SK-N-SH (cell line): ENCODE results near the gene KIF21B. TPM values are rescaled to one million over a fixed set of nuclear protein-coding genes. Genes with fewer than 3 reads are reported as not detected.

ENCODE experiments used
- CTCF ChIA-PET: fragments of 300-600, 350-600 bp; formaldehyde crosslinking; extraction: SDS; loops from one replicate; lab custom pipeline; 2021; lab: Yijun Ruan, JAX
- POLR2A ChIA-PET: fragments of 350-600 bp; sonication (Branson Sonifier 250); formaldehyde crosslinking; extraction: SDS; loops from one replicate; lab custom pipeline; 2020; ENCODE audit warnings: antibody characterized with exemption, inconsistent platforms; lab: Yijun Ruan, JAX
- DNase-seq: peaks from one replicate; pipeline ENCODE4 v3.0.0; 2012
- H2AFZ ChIP-seq: fragments of 200-600 bp; sonication (generic); 2 replicates; pipeline ENCODE4 v1.8.1; 2016; ENCODE audit warnings: antibody characterized with exemption, mild to moderate bottlenecking, low read depth
- H3F3A ChIP-seq: fragments of 200-600 bp; sonication (generic); replicated peaks from 2 replicates; pipeline ENCODE3; 2016; ENCODE audit warnings: antibody characterized with exemption, mild to moderate bottlenecking; ENCODE audit not compliant: insufficient read depth
- H3K27ac ChIP-seq, 2 experiments: fragments of 200-500 bp in 1 of 2; fragments of 200-600 bp in 1 of 2; sonication (Bioruptor generic) in 1 of 2; sonication (generic), shearing (Covaris generic) in 1 of 2; 2 replicates each; pipeline versions ENCODE4 v1.5.1 to v1.6.1; 2014 to 2016; ENCODE audit warnings: low read depth in 2 of 2, inconsistent platforms in 1 of 2, low read length in 1 of 2, mild to moderate bottlenecking in 1 of 2, mixed read lengths in 1 of 2
- H3K27me3 ChIP-seq: fragments of 200-600 bp; sonication (generic), shearing (Covaris generic); 2 replicates; pipeline ENCODE4 v1.6.1; 2016; ENCODE audit warnings: mixed run types; ENCODE audit not compliant: insufficient read depth
- H3K36me3 ChIP-seq, 2 experiments: fragments of 200-500 bp in 1 of 2; fragments of 200-600 bp in 1 of 2; sonication (Bioruptor generic) in 1 of 2; sonication (generic) in 1 of 2; replicated peaks in 1 of 2; 2 replicates each; pipeline versions ENCODE3 to v1.5.1; 2014 to 2016; ENCODE audit warnings: low read length in 1 of 2, mild to moderate bottlenecking in 1 of 2; ENCODE audit not compliant: insufficient read depth in 2 of 2, control insufficient read depth in 1 of 2
- H3K4me1 ChIP-seq, 2 experiments: fragments of 200-500 bp in 1 of 2; fragments of 200-600 bp in 1 of 2; sonication (Bioruptor generic) in 1 of 2; sonication (generic), shearing (Covaris generic) in 1 of 2; 2 replicates each; pipeline versions ENCODE4 v1.5.1 to v1.6.1; 2014 to 2016; ENCODE audit warnings: low read depth in 1 of 2, low read length in 1 of 2, mixed run types in 1 of 2; ENCODE audit not compliant: insufficient read depth in 2 of 2, control insufficient read depth in 1 of 2
- H3K4me2 ChIP-seq: fragments of 200-600 bp; sonication (generic), shearing (Covaris generic); 2 replicates; pipeline ENCODE4 v1.6.1; 2017; ENCODE audit warnings: mixed run types
- H3K4me3 ChIP-seq, 2 experiments: fragments of 200-500 bp in 1 of 2; fragments of 200-600 bp in 1 of 2; sonication (Bioruptor generic) in 1 of 2; sonication (generic), shearing (Covaris generic) in 1 of 2; 2 replicates each; pipeline versions ENCODE4 v1.5.1 to v1.8.1; 2014 to 2016; ENCODE audit warnings: low read depth in 2 of 2, inconsistent platforms in 1 of 2, low read length in 1 of 2, mild to moderate bottlenecking in 1 of 2, mixed read lengths in 1 of 2, moderate library complexity in 1 of 2
- H3K79me2 ChIP-seq: fragments of 200-600 bp; sonication (generic); 2 replicates; pipeline ENCODE4 v1.8.1; 2017; ENCODE audit warnings: mild to moderate bottlenecking; ENCODE audit not compliant: insufficient read depth
- H3K9ac ChIP-seq: fragments of 200-600 bp; sonication (generic); 2 replicates; pipeline ENCODE4 v1.6.1; 2017; ENCODE audit warnings: mixed run types
- H3K9me2 ChIP-seq: fragments of 200-600 bp; sonication (generic); 2 replicates; pipeline ENCODE4 v1.6.1; 2017; ENCODE audit warnings: mixed run types
- H3K9me3 ChIP-seq: fragments of 200-600 bp; sonication (generic); 2 replicates; pipeline ENCODE4 v1.6.1; 2017; ENCODE audit warnings: mixed run types, mild to moderate bottlenecking, moderate library complexity
- H4K20me1 ChIP-seq: fragments of 200-600 bp; sonication (generic); 2 replicates; pipeline ENCODE4 v1.6.1; 2017; ENCODE audit warnings: mild to moderate bottlenecking, mixed run types; ENCODE audit not compliant: insufficient read depth
- CHD2 ChIP-seq: fragments of 150-350 bp; IDR thresholded peaks from 2 replicates; pipeline ENCODE4 v1.6.1; 2018; ENCODE audit warnings: low read length; ENCODE audit not compliant: partially characterized antibody
- FOSL2 ChIP-seq: IDR thresholded peaks from 2 replicates; pipeline ENCODE4 v1.4.0; 2012; ENCODE audit warnings: low read depth, mild to moderate bottlenecking, moderate library complexity, borderline replicate concordance
- MAX ChIP-seq: IDR thresholded peaks from 2 replicates; pipeline ENCODE4 v1.4.0; 2012; ENCODE audit warnings: low read depth
- NFIC ChIP-seq: IDR thresholded peaks from 2 replicates; pipeline ENCODE4 v1.4.0; 2012; ENCODE audit warnings: borderline replicate concordance
- PBX3 ChIP-seq: IDR thresholded peaks from 2 replicates; pipeline ENCODE4; 2012
- SIN3A ChIP-seq: IDR thresholded peaks from 2 replicates; pipeline ENCODE4 v1.6.1; 2012; ENCODE audit warnings: low read depth, mild to moderate bottlenecking, low read length, moderate library complexity, borderline replicate concordance
- USF1 ChIP-seq: IDR thresholded peaks from 2 replicates; pipeline ENCODE4 v1.4.0; 2012; ENCODE audit warnings: low read depth, borderline replicate concordance
- USF2 ChIP-seq: fragments of 150-350 bp; IDR thresholded peaks from 2 replicates; pipeline ENCODE4 v1.6.1; 2017; ENCODE audit warnings: antibody characterized with exemption, low read length, low read depth, borderline replicate concordance
- YY1 ChIP-seq: IDR thresholded peaks from 2 replicates; pipeline ENCODE4 v1.4.0; 2012; ENCODE audit warnings: low read depth, mild to moderate bottlenecking
- WGBS: methylation state at CpG from one replicate; pipeline ENCODE4 v1.1.6; 2017; ENCODE audit warnings: low lambda C conversion rate; 5-methylcytosine and 5-hydroxymethylcytosine counted together
- polyA plus RNA-seq, 3 experiments: library from polyadenylated mRNA; depleted of rRNA; stranded (reverse); fragments of >200 nt; gene quantifications; 2 replicates each; pipeline ENCODE4 v1.2.3, GENCODE V29; 2012

Gene KIF21B
- polyA plus RNA-seq, 1 of the 3 experiments (the other 2 are of a cell fraction) = 0.26 TPM

GRCh38 chr1:200998323-200998722 is 25.2 kb downstream of the KIF21B start:
- Histone ChIP-seq H3K27ac (no peak overlapping the region), H3K9me3 (no peaks in the 10 kb centered on the region), H3K36me3 (no peaks in the 10 kb centered on the region), H3K4me1 (no peaks in the 10 kb centered on the region), H3F3A (no peaks in the 10 kb centered on the region), H2AFZ (no peak overlapping the region), H3K4me3 (no peak overlapping the region), H3K9ac (no peak overlapping the region), H3K4me2 (no peak overlapping the region), H4K20me1 (no peaks in the 10 kb centered on the region), H3K79me2 (no peaks in the 10 kb centered on the region), H3K27me3 (no peaks in the 10 kb centered on the region), H3K9me2 (no peaks in the 10 kb centered on the region)
- ChIA-PET POLR2A (no interaction called here), CTCF (interaction anchor here (1.1 to 2.1 kb wide), 5 partner anchors 11 to 26 kb away, joined by 3 to 6 read pairs (median 5); no protein-coding TSS in a partner anchor)
- no peak for DNase-seq
- 80% methylated on average over 15 of the region's 16 CpGs for WGBS
- TF ChIP-seq MAX (no peak), FOSL2 (no peak)

- H2AFZ ChIP-seq = no peak overlapping the region
- 58% methylated on average over 4 of the region's 4 CpGs for WGBS
- no peaks in the 10 kb centered on the region for H3K79me2 ChIP-seq
- H3F3A ChIP-seq = no peaks in the 10 kb centered on the region
- H3K36me3 ChIP-seq = no peaks in the 10 kb centered on the region
- TF ChIP-seq CHD2 = no peak
- TF ChIP-seq USF2 = no peak
- TF ChIP-seq SIN3A = no peak
- no peak for TF ChIP-seq NFIC
- no peak for TF ChIP-seq YY1
- no peak for TF ChIP-seq USF1
- TF ChIP-seq PBX3 = no peak
- H3K27ac ChIP-seq = no peak overlapping the region
- H3K27me3 ChIP-seq = no peaks in the 10 kb centered on the region
- no peaks in the 10 kb centered on the region for H4K20me1 ChIP-seq
- no peaks in the 10 kb centered on the region for H3K9me3 ChIP-seq
- H3K4me3 ChIP-seq = no peak overlapping the region
- no peak overlapping the region for H3K9ac ChIP-seq
- ChIA-PET CTCF (interaction anchor here (1.2 to 5.0 kb wide), 2 partner anchors 13 to 20 kb away, joined by 6 to 49 read pairs; no protein-coding TSS in a partner anchor), POLR2A (interaction anchor here (0.6 kb wide), 1 partner anchor 1024 kb away, joined by 3 read pairs; no protein-coding TSS in a partner anchor)
- H3K9me2 ChIP-seq = no peaks in the 10 kb centered on the region
- DNase-seq = no peak
- H3K4me2 ChIP-seq = no peak overlapping the region
- no peaks in the 10 kb centered on the region; a peak in 1 of 4 replicates for H3K4me1 ChIP-seq
These were observed 31.0 kb downstream of the KIF21B start for GRCh38 chr1:200992382-200993048.
